ENCODE measurements around the gene CYLD.

Gene CYLD

GRCh38 chr16:50767197-50767596 is 25.3 kb downstream of the CYLD start:
- Histone ChIP-seq H3K9me2 (replicated peaks; ENCODE audit: insufficient read depth, low read length) (no peaks in the 10 kb centered on the region), H3K36me3 (replicated peaks; ENCODE audit: insufficient read depth, low read length) (no peaks in the 10 kb centered on the region; the same call in 1 of the 2 replicates), H3K27me3 (replicated peaks; ENCODE audit: insufficient read depth, low read length) (no peaks in the 10 kb centered on the region), H3K79me2 (ENCODE audit: low read length) (peaks cover 97% of the 10 kb centered on the region), H3K4me1 (ENCODE audit: low read length) (no peaks in the 10 kb centered on the region), H3K9ac (ENCODE audit: low read length) (no peak overlapping the region), H3K4me3 (ENCODE audit: low read length) (no peak overlapping the region), H4K20me1 (ENCODE audit: insufficient read depth, low read length) (0 out of 2 replicates have a peak, but pooled peaks cover 5% of the 10 kb centered on the region), H3K9me3 (replicated peaks; ENCODE audit: insufficient read depth, low read length) (no peaks in the 10 kb centered on the region), H2AFZ (ENCODE audit: low read length) (no peak overlapping the region), H3K4me2 (ENCODE audit: low read depth, low read length) (no peak overlapping the region), H3F3A (ENCODE audit: insufficient read depth, low read length) (no peaks in the 10 kb centered on the region), H3K27ac (ENCODE audit: low read length) (no peak overlapping the region)
- no peak for DNase-seq
- TF ChIP-seq CTCF (IDR thresholded peaks at IDR 0.05; ENCODE audit: low read length) (no peak), EZH2phosphoT487 (IDR thresholded peaks at IDR 0.05; ENCODE audit: low read length) (no peak), EZH2 (optimal IDR thresholded peaks at IDR 0.05; ENCODE audit: low read depth, low read length) (no peak)

GRCh38 chr16:50771366-50771765 is 29.5 kb downstream of the CYLD start:
- Histone ChIP-seq H3K9ac (ENCODE audit: low read length) (no peak overlapping the region), H3K4me2 (ENCODE audit: low read depth, low read length) (no peak overlapping the region), H3K27ac (ENCODE audit: low read length) (no peak overlapping the region), H3K79me2 (ENCODE audit: low read length) (peaks cover 94% of the 10 kb centered on the region), H3K9me2 (replicated peaks; ENCODE audit: insufficient read depth, low read length) (no peaks in the 10 kb centered on the region), H2AFZ (ENCODE audit: low read length) (no peak overlapping the region), H4K20me1 (ENCODE audit: insufficient read depth, low read length) (peaks cover 16% of the 10 kb centered on the region), H3K27me3 (replicated peaks; ENCODE audit: insufficient read depth, low read length) (no peaks in the 10 kb centered on the region), H3K9me3 (replicated peaks; ENCODE audit: insufficient read depth, low read length) (no peaks in the 10 kb centered on the region), H3K4me3 (ENCODE audit: low read length) (no peak overlapping the region), H3K4me1 (ENCODE audit: low read length) (no peaks in the 10 kb centered on the region), H3K36me3 (replicated peaks; ENCODE audit: insufficient read depth, low read length) (no peaks in the 10 kb centered on the region; the same call in 1 of the 2 replicates), H3F3A (ENCODE audit: insufficient read depth, low read length) (no peaks in the 10 kb centered on the region)
- no peak for DNase-seq
- TF ChIP-seq EZH2phosphoT487 (IDR thresholded peaks at IDR 0.05; ENCODE audit: low read length) (no peak), EZH2 (optimal IDR thresholded peaks at IDR 0.05; ENCODE audit: low read depth, low read length) (no peak), CTCF (IDR thresholded peaks at IDR 0.05; ENCODE audit: low read length) (no peak)

- H4K20me1 ChIP-seq (ENCODE audit: insufficient read depth, low read length) = peaks cover 16% of the 10 kb centered on the region
- H3K79me2 ChIP-seq (ENCODE audit: low read length) = peaks cover 72% of the 10 kb centered on the region
- no peak for TF ChIP-seq CTCF (IDR thresholded peaks at IDR 0.05; ENCODE audit: low read length)
- TF ChIP-seq EZH2phosphoT487 (IDR thresholded peaks at IDR 0.05; ENCODE audit: low read length) = no peak
- no peak for TF ChIP-seq EZH2 (optimal IDR thresholded peaks at IDR 0.05; ENCODE audit: low read depth, low read length)
- H3K27ac ChIP-seq (ENCODE audit: low read length) = no peak overlapping the region
- H3F3A ChIP-seq (ENCODE audit: insufficient read depth, low read length) = no peaks in the 10 kb centered on the region
- no peak overlapping the region for H3K4me3 ChIP-seq (ENCODE audit: low read length)
- H3K4me1 ChIP-seq (ENCODE audit: low read length) = no peaks in the 10 kb centered on the region
- no peaks in the 10 kb centered on the region for H3K9me3 ChIP-seq (replicated peaks; ENCODE audit: insufficient read depth, low read length)
- no peaks in the 10 kb centered on the region; the same call in 1 of the 2 replicates for H3K36me3 ChIP-seq (replicated peaks; ENCODE audit: insufficient read depth, low read length)
- no peaks in the 10 kb centered on the region for H3K27me3 ChIP-seq (replicated peaks; ENCODE audit: insufficient read depth, low read length)
- no peak overlapping the region for H3K9ac ChIP-seq (ENCODE audit: low read length)
- H3K9me2 ChIP-seq (replicated peaks; ENCODE audit: insufficient read depth, low read length) = no peaks in the 10 kb centered on the region
- DNase-seq = no peak
- H2AFZ ChIP-seq (ENCODE audit: low read length) = no peak overlapping the region
- H3K4me2 ChIP-seq (ENCODE audit: low read depth, low read length) = no peak overlapping the region
Measured at GRCh38 chr16:50774405-50774804, 32.5 kb downstream of the CYLD start.

All from MM.1S (cell line).